Measurements from ENCODE around the gene NINJ2. TPM values are rescaled to one million over a fixed set of nuclear protein-coding genes. Genes with fewer than 3 reads are reported as not detected.

NINJ2 gene
- total RNA-seq, 2 donors from 2014 or later, result 2.1 to 4.2 TPM

- peak; percentile 34 for DNase-seq
- H3K4me1 ChIP-seq, result peaks cover 5% of the 10 kb centered on the region
- peak overlapping the region; percentile 24 for H3K27ac ChIP-seq
- no peaks in the 10 kb centered on the region for H3K9me3 ChIP-seq
- intact Hi-C loops (cut with DNase I), result no loop called here
- H3K36me3 ChIP-seq, result no peaks in the 10 kb centered on the region
- TF ChIP-seq CTCF (IDR thresholded peaks at IDR 0.05), result no peak
- H3K4me3 ChIP-seq, result no peak overlapping the region
- H3K9ac ChIP-seq (ENCODE audit: low read depth in 2 of 2, low read length in 2 of 2), result no peak overlapping the region
- H3K27me3 ChIP-seq, result no peaks in the 10 kb centered on the region
Observed at GRCh38 chr12:646442-647384, 16.5 kb downstream of the NINJ2 start.

DNA sequence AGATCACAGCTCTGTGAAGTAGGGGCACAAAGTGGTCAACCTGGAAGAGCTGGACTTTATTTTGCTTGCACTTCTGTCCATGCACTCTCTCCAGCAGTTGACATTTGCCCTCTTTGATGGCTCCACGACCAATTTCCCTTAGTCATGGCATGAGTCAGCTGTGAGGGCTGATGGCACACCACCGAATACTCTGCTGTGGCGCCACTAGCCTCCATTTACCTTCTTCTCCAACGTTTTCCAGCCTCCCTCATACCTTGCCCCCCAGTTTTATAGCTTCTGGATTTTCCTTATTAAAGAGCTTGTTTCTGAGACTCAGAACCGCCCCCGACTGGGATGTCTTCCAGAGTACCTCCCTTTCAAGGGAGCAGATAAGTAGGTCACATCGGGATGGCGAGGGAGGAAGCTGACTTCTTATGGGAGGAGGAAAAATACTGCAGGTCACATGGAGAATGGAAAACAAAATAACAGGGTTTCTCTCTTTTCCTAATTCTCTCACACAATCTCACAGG is 17.6 kb downstream of the NINJ2 start:
- peaks cover 5% of the 10 kb centered on the region for H3K4me1 ChIP-seq
- H3K36me3 ChIP-seq, result no peaks in the 10 kb centered on the region
- intact Hi-C loops (cut with DNase I), result no loop called here
- no peaks in the 10 kb centered on the region for H3K9me3 ChIP-seq
- no peak overlapping the region for H3K9ac ChIP-seq (ENCODE audit: low read depth in 2 of 2, low read length in 2 of 2)
- H3K4me3 ChIP-seq, result no peak overlapping the region
- no peaks in the 10 kb centered on the region for H3K27me3 ChIP-seq
- no peak for DNase-seq
- peak overlapping the region; percentile 24 for H3K27ac ChIP-seq
- TF ChIP-seq CTCF (IDR thresholded peaks at IDR 0.05), result no peak

DNA sequence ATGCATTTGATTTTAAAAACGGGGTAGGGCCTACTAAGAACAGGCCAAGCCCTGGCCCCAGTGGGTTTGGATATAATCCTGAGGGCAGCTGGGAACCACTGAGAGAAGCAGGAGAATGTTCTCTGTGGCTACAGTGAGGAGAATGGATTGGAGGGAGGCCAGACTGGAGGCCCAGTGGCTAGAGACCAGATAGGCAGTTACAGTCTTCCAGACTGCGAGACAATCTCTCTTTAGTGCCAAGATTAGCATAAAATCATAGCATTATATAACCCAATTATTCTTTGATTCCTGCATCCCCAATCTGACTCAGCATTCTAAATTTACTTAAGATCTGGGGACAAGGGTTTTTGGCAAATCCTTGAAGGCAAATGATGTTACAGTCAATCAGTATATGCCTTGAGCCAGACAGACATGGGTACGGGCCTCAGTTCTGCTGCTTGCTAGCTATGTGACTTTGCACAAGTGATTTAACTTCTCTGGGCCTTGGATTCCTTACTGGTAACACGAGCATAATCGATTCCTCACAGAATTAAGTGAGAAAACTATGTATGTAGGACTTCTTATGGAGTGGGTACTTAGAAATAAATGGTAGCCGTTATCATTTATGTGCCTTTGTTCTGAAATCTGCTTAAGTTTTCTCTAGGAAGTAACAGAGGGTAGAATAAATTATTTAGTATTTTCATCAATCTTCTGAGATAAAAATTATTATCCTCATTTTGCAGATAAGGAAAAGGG is 18.3 kb downstream of the NINJ2 start:
- no peaks in the 10 kb centered on the region for H3K27me3 ChIP-seq
- intact Hi-C loops (cut with DNase I), result no loop called here
- H3K36me3 ChIP-seq, result no peaks in the 10 kb centered on the region
- H3K27ac ChIP-seq, result peak overlapping the region; percentile 96
- H3K4me3 ChIP-seq, result no peak overlapping the region
- DNase-seq, result no peak
- no peaks in the 10 kb centered on the region for H3K9me3 ChIP-seq
- H3K9ac ChIP-seq (ENCODE audit: low read depth in 2 of 2, low read length in 2 of 2), result no peak overlapping the region
- TF ChIP-seq CTCF (IDR thresholded peaks at IDR 0.05), result no peak
- H3K4me1 ChIP-seq, result peaks cover 5% of the 10 kb centered on the region

DNA sequence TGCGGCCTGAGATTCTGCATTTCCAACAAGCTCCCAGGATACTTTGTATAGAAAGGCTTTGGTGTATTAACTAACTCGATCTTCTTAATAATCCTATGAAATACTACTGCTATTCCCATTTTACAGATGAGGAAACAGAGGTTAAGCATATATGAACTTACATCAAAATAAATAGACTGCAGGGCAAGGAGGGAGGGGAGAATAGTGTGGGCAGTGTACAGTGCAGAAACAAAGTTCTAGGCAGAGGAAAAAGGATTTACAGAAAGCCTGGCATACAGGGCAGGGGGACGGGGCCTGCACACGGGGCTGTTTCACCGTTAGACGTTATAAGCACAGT is 19.0 kb downstream of the NINJ2 start:
- Histone ChIP-seq H3K9ac (ENCODE audit: low read depth in 2 of 2, low read length in 2 of 2) (peak overlapping the region in 1 of 2 donors; percentile 90), H3K9me3 (no peaks in the 10 kb centered on the region), H3K36me3 (no peaks in the 10 kb centered on the region), H3K4me3 (no peak overlapping the region), H3K27ac (peak overlapping the region; percentile 96), H3K4me1 (peaks cover 5% of the 10 kb centered on the region), H3K27me3 (no peaks in the 10 kb centered on the region)
- TF ChIP-seq CTCF (IDR thresholded peaks at IDR 0.05), result no peak
- DNase-seq, result no peak
- intact Hi-C loops (cut with DNase I), result no loop called here

DNA sequence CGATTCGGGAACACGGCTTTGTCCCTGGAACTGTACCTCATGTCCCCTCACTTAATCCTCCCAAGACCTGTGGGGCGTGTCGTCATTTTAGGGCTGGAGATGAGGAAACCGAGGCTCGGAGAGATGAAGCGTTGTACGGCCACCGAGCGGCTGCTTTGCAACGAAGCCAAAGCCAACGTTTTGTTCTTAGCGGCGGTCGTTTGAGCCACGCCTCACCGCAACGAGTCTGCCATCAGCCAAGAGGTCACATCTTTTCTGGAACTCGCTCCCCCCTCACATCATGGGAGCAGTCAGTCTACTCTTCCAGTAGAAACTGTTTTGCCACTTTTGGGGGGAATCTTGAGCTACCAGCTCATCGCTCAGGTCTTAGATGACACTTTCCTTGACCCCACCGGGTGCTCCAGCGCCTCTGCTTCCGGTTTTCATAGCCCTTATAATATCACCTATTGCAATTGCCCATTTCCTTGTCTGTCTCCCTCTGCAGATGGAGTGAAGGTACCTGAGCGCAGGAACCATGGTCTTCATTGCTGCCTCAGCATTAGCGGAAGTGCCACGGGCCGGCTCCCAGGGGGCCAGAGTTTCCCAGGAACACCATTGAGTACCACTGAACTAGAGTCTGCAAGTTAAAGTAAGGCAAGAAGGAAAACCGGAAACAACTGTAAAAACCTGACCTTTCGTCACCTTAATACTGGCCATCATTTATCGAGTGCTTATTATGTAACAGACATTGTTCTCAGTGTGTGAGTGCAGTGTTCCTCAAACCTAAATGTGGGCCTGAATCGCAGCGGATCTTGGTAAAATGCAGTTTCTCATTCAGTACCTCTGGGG is 19.6 kb downstream of the NINJ2 start:
- H3K4me1 ChIP-seq, result peaks cover 5% of the 10 kb centered on the region
- no peaks in the 10 kb centered on the region for H3K9me3 ChIP-seq
- peak overlapping the region; percentile 96 for H3K27ac ChIP-seq
- intact Hi-C loops (cut with DNase I), result no loop called here
- TF ChIP-seq CTCF (IDR thresholded peaks at IDR 0.05), result no peak
- H3K36me3 ChIP-seq, result no peaks in the 10 kb centered on the region
- peak; percentile 56 for DNase-seq
- no peaks in the 10 kb centered on the region for H3K27me3 ChIP-seq
- H3K9ac ChIP-seq (ENCODE audit: low read depth in 2 of 2, low read length in 2 of 2), result peak overlapping the region; percentile 90 to 97
- peak overlapping the region; percentile 81 for H3K4me3 ChIP-seq
